GM18505 (cell line): Measurements from ENCODE around the gene TRPV4.

Experiments
- ATAC-seq: cut with Tn5 transposase; IDR thresholded peaks from one replicate; pipeline ENCODE4 v1.9.1; 2021; ENCODE audit not compliant: unreplicated experiment
- POLR2A ChIP-seq: IDR thresholded peaks from 4 replicates; pipeline ENCODE4 v1.6.1; 2011; ENCODE audit warnings: borderline replicate concordance; ENCODE audit not compliant: insufficient read depth, insufficient read length; ENCODE audit errors: extremely low read depth

TRPV4 gene

GRCh38 chr12:109735051-109735521 lies 98.1 kb downstream of the TRPV4 start:
- TF ChIP-seq POLR2A = no peak
- no peak for ATAC-seq

GRCh38 chr12:109734219-109735000 lies 98.8 kb downstream of the TRPV4 start:
- no peak for ATAC-seq
- TF ChIP-seq POLR2A = no peak
